ENCODE measurements around the gene WBP1L. TPM values are rescaled to one million over a fixed set of nuclear protein-coding genes. Genes with fewer than 3 reads are reported as not detected.
A peak's percentile ranks its signal among the peaks of the same experiment; 100 is the strongest.

The WBP1L gene
- total and polyA plus RNA-seq, 2 of the 13 experiments (the other 11 are each of a cell fraction or from before 2014, with no cell fraction given): 8.3 to 12.3 TPM

DNA sequence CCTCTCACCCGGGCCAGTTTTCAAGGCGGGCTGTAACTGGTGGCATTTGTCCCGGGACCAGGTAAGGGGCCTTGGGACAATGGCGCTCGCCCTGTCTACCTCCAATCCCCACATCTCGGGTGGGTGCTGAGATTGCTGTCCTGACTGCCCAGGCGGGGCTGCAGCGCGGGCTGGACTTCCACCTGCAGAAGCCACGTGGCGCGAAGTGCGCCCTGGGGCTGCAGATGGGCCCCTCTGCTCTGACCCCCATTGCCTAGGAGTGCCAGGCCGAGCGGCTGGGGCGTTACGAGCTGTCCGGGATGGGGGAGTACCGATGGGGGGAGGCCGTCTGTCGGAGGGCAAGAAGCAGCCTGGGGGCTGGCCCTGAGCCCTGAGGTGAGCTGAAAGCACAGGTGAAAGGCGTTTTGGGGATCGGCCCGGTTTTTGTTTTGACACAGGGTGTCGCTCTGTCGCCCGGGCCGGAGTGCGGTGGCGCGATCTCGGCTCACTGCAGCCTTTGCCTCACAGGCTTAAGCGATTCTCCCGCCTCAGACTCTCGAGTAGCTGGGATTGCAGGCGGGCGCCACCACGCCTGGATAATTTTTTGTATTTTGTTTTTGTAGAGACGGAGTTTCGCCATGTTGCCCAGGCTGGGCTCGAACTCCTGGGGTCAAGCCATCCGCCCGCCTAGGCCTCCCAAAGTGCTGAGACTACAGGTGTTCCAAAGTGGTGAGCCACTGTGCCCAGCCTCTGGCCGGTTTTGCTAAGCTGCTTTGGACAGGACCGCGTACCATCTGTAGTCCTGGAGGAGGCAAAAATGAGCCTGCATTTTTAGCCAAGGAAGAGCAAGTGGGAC is 28.9 kb upstream of the WBP1L start, which contains the start of gene SFXN2 (continued):
- no peak for TF ChIP-seq PRDM4 (CRISPR knock-in tag; IDR thresholded peaks at IDR 0.05; ENCODE audit: borderline replicate concordance)
- no peak for TF ChIP-seq ZNF672 (CRISPR knock-in tag; IDR thresholded peaks at IDR 0.05)
- TF ChIP-seq SIX1 (CRISPR knock-in tag; IDR thresholded peaks at IDR 0.05; ENCODE audit: borderline replicate concordance): no peak
- TF ChIP-seq, protein P1, sequence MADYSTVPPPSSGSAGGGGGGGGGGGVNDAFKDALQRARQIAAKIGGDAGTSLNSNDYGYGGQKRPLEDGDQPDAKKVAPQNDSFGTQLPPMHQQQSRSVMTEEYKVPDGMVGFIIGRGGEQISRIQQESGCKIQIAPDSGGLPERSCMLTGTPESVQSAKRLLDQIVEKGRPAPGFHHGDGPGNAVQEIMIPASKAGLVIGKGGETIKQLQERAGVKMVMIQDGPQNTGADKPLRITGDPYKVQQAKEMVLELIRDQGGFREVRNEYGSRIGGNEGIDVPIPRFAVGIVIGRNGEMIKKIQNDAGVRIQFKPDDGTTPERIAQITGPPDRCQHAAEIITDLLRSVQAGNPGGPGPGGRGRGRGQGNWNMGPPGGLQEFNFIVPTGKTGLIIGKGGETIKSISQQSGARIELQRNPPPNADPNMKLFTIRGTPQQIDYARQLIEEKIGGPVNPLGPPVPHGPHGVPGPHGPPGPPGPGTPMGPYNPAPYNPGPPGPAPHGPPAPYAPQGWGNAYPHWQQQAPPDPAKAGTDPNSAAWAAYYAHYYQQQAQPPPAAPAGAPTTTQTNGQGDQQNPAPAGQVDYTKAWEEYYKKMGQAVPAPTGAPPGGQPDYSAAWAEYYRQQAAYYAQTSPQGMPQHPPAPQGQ (CRISPR knock-in tag; IDR thresholded peaks at IDR 0.05; ENCODE audit: borderline replicate concordance): no peak
- TF ChIP-seq ZNF256 (CRISPR knock-in tag; conservative IDR thresholded peaks at IDR 0.05): no peak; the same call in 1 of the 2 replicates
- TF ChIP-seq MYNN (CRISPR knock-in tag; IDR thresholded peaks at IDR 0.05; ENCODE audit: low read depth): no peak
- peak; percentile 41; the same call in 1 of the 2 replicates for TF ChIP-seq HMGXB3 (CRISPR knock-in tag; IDR thresholded peaks at IDR 0.05; ENCODE audit: borderline replicate concordance)
- TF ChIP-seq KLF9 (CRISPR knock-in tag; IDR thresholded peaks at IDR 0.05; ENCODE audit: low read depth): no peak
- TF ChIP-seq GMEB1 (CRISPR knock-in tag; IDR thresholded peaks at IDR 0.05; ENCODE audit: borderline replicate concordance): no peak; the same call in 1 of the 2 replicates
- TF ChIP-seq BORCS8-MEF2B (CRISPR knock-in tag; IDR thresholded peaks at IDR 0.05): peak; percentile 89
- TF ChIP-seq MZF1 (CRISPR knock-in tag; IDR thresholded peaks at IDR 0.05; ENCODE audit: borderline replicate concordance): 0 out of 2 replicates have a peak, but pooled peaks have one; percentile 79
- TF ChIP-seq ZNF704 (CRISPR knock-in tag; IDR thresholded peaks at IDR 0.05; ENCODE audit: borderline replicate concordance): 0 out of 2 replicates have a peak, but pooled peaks have one; percentile 72
- no peak for TF ChIP-seq KDM1A (CRISPR knock-in tag; IDR thresholded peaks at IDR 0.05)
- 0 out of 2 replicates have a peak, but pooled peaks have one; percentile 16 for TF ChIP-seq ZNF138 (CRISPR knock-in tag; IDR thresholded peaks at IDR 0.05; ENCODE audit: low read depth)
- no peak for TF ChIP-seq RAD51 (IDR thresholded peaks at IDR 0.05; ENCODE audit: borderline replicate concordance)
- TF ChIP-seq NCOA2 (CRISPR knock-in tag; IDR thresholded peaks at IDR 0.05): no peak
